H9 (cell line): Measurements from ENCODE around the gene LRCH1. TPM values are rescaled to one million over a fixed set of nuclear protein-coding genes. Genes with fewer than 3 reads are reported as not detected.

Source experiments
- DNase-seq: peaks from one replicate; pipeline ENCODE4 v3.0.0-alpha.2; 2017
- H2AFZ ChIP-seq: one replicate; pipeline ENCODE4 v1.6.1; 2013; ENCODE audit warnings: mild to moderate bottlenecking, low read length, control low read depth, moderate library complexity
- H2AK5ac ChIP-seq: 2 replicates; pipeline ENCODE4 v1.6.1; 2013; ENCODE audit warnings: low read length, control low read depth, mixed read lengths; ENCODE audit not compliant: insufficient read length
- H2BK120ac ChIP-seq: one replicate; pipeline ENCODE4 v1.6.1; 2013; ENCODE audit warnings: low read depth, mild to moderate bottlenecking, low read length, control low read depth, inconsistent platforms; ENCODE audit not compliant: poor library complexity, severe bottlenecking
- H2BK12ac ChIP-seq: 2 replicates; pipeline ENCODE4 v1.6.1; 2013; ENCODE audit warnings: low read length, control low read depth, mixed read lengths, low read depth; ENCODE audit not compliant: insufficient read length
- H2BK15ac ChIP-seq: 2 replicates; pipeline ENCODE4 v1.6.1; 2013; ENCODE audit warnings: low read depth, low read length, control low read depth
- H2BK20ac ChIP-seq: one replicate; pipeline ENCODE4 v1.6.1; 2013; ENCODE audit warnings: low read depth, mild to moderate bottlenecking, low read length, control low read depth, inconsistent platforms; ENCODE audit not compliant: poor library complexity, severe bottlenecking
- H2BK5ac ChIP-seq: 2 replicates; pipeline ENCODE4 v1.6.1; 2013; ENCODE audit warnings: low read length, control low read depth, mixed read lengths; ENCODE audit not compliant: insufficient read length
- H3K14ac ChIP-seq: 2 replicates; pipeline ENCODE4 v1.6.1; 2013; ENCODE audit warnings: low read length, control low read depth; ENCODE audit not compliant: insufficient read depth
- H3K18ac ChIP-seq: 2 replicates; pipeline ENCODE4 v1.6.1; 2013; ENCODE audit warnings: low read depth, mild to moderate bottlenecking, mixed read lengths, low read length, control low read depth; ENCODE audit not compliant: insufficient read length
- H3K23ac ChIP-seq: 2 replicates; pipeline ENCODE4 v1.6.1; 2013; ENCODE audit warnings: low read length, control low read depth, mixed read lengths, low read depth; ENCODE audit not compliant: insufficient read length
- H3K23me2 ChIP-seq: 2 replicates; pipeline ENCODE4 v1.6.1; 2013; ENCODE audit warnings: low read depth, mild to moderate bottlenecking, mixed read lengths, low read length, control low read depth; ENCODE audit not compliant: insufficient read length, poor library complexity, severe bottlenecking
- H3K27ac ChIP-seq: 2 replicates; pipeline ENCODE4 v1.5.1; 2013; ENCODE audit warnings: low read length, control low read depth, mixed read lengths, low read depth; ENCODE audit not compliant: insufficient read length
- H3K27me3 ChIP-seq: 2 replicates; pipeline ENCODE4 v1.6.1; 2013; ENCODE audit warnings: low read length, control low read depth, inconsistent platforms; ENCODE audit not compliant: insufficient read depth
- H3K4ac ChIP-seq: 2 replicates; pipeline ENCODE4 v1.6.1; 2013; ENCODE audit warnings: low read depth, mild to moderate bottlenecking, control low read depth, inconsistent platforms, low read length, moderate library complexity
- H3K4me1 ChIP-seq: 2 replicates; pipeline ENCODE4 v1.6.1; 2013; ENCODE audit warnings: low read length, control low read depth, inconsistent platforms; ENCODE audit not compliant: insufficient read depth
- H3K4me2 ChIP-seq: 2 replicates; pipeline ENCODE4 v1.6.1; 2013; ENCODE audit warnings: low read length, control low read depth, mixed read lengths; ENCODE audit not compliant: insufficient read length, insufficient read depth
- H3K56ac ChIP-seq: 2 replicates; pipeline ENCODE4 v1.6.1; 2013; ENCODE audit warnings: low read depth, mild to moderate bottlenecking, mixed read lengths, low read length, control low read depth; ENCODE audit not compliant: insufficient read length
- H3K79me1 ChIP-seq: 2 replicates; pipeline ENCODE4 v1.6.1; 2013; ENCODE audit warnings: low read depth, mild to moderate bottlenecking, moderate library complexity, low read length, control low read depth, inconsistent platforms; ENCODE audit not compliant: insufficient read depth, poor library complexity, severe bottlenecking
- H3K79me2 ChIP-seq: 2 replicates; pipeline ENCODE4 v1.6.1; 2013; ENCODE audit warnings: low read length, control low read depth, inconsistent platforms; ENCODE audit not compliant: insufficient read depth
- H3K9ac ChIP-seq: 2 replicates; pipeline ENCODE4 v1.6.1; 2013; ENCODE audit warnings: low read length, control low read depth, mixed read lengths; ENCODE audit not compliant: insufficient read length; ENCODE audit errors: extremely low read depth
- H3K9me3 ChIP-seq: one replicate; pipeline ENCODE4 v1.6.1; 2013; ENCODE audit warnings: low read depth, low read length, inconsistent platforms; ENCODE audit not compliant: control insufficient read depth
- H3T11ph ChIP-seq: one replicate; pipeline ENCODE4 v1.6.1; 2013; ENCODE audit warnings: mild to moderate bottlenecking, low read length, control low read depth, inconsistent platforms
- H4K20me1 ChIP-seq: one replicate; pipeline ENCODE4 v1.6.1; 2013; ENCODE audit not compliant: control insufficient read depth, insufficient read length, insufficient read depth
- H4K5ac ChIP-seq: 2 replicates; pipeline ENCODE4 v1.6.1; 2013; ENCODE audit warnings: low read depth, mild to moderate bottlenecking, mixed read lengths, low read length, control low read depth; ENCODE audit not compliant: insufficient read length
- H4K8ac ChIP-seq: replicated peaks from 2 replicates; pipeline ENCODE4 v1.6.1; 2013; ENCODE audit warnings: low read length, control low read depth, mixed read lengths, low read depth; ENCODE audit not compliant: insufficient read length
- H4K91ac ChIP-seq: 2 replicates; pipeline ENCODE4 v1.6.1; 2013; ENCODE audit warnings: low read depth, mild to moderate bottlenecking, moderate library complexity, mixed read lengths, low read length, control low read depth; ENCODE audit not compliant: insufficient read length
- H3K27ac Mint-ChIP-seq, 3 experiments: 2 replicates in 2 of 3; 3 replicates in 1 of 3; pipeline ENCODE4 v1.8.0; 2020 to 2021; ENCODE audit warnings: mixed read lengths in 3 of 3, mild to moderate bottlenecking in 1 of 3, moderate library complexity in 1 of 3
- H3K27me3 Mint-ChIP-seq: 2 replicates; pipeline ENCODE4 v1.8.0; 2021; ENCODE audit warnings: low read depth, mild to moderate bottlenecking, moderate library complexity, mixed read lengths
- H3K36me3 Mint-ChIP-seq, 3 experiments: 2 replicates in 2 of 3; 3 replicates in 1 of 3; pipeline ENCODE4 v1.8.0; 2020 to 2021; ENCODE audit warnings: low read depth in 3 of 3, mixed read lengths in 3 of 3; ENCODE audit not compliant: insufficient read depth in 1 of 3
- H3K4me1 Mint-ChIP-seq, 2 experiments: 2 replicates each; pipeline ENCODE4 v1.8.0; 2020; ENCODE audit warnings: mixed read lengths in 2 of 2
- H3K4me3 Mint-ChIP-seq, 2 experiments: 2 replicates in 1 of 2; 3 replicates in 1 of 2; pipeline ENCODE4 v1.8.0; 2020 to 2021; ENCODE audit warnings: mild to moderate bottlenecking in 2 of 2, mixed read lengths in 2 of 2, moderate library complexity in 1 of 2
- H3K9me3 Mint-ChIP-seq, 2 experiments: 2 replicates in 1 of 2; 3 replicates in 1 of 2; pipeline ENCODE4 v1.8.0; 2020; ENCODE audit warnings: mild to moderate bottlenecking in 2 of 2, mixed read lengths in 2 of 2, moderate library complexity in 1 of 2
- WGBS: extraction: QIAGEN DNeasy Blood & Tissue Kit; methylation state at CpG from one replicate; pipeline ENCODE4 v1.1.7; 2013; ENCODE audit warnings: missing lambda C conversion rate, low lambda C conversion rate, mixed read lengths; ENCODE audit not compliant: insufficient read length; ENCODE audit errors: extremely low coverage; 5-methylcytosine and 5-hydroxymethylcytosine counted together
- total RNA-seq: library from RNA; stranded (reverse); gene quantifications from 2 replicates; pipeline ENCODE4 v1.2.1, GENCODE V29; 2021
- TF ChIP-seq, protein P1 (sequence below): fragments of 200-600 bp; sonication (generic); conservative IDR thresholded peaks from 3 replicates; pipeline ENCODE4 v1.8.0; 2021; ENCODE audit warnings: antibody characterized with exemption, mild to moderate bottlenecking

Gene LRCH1
- total RNA-seq, 1 experiment from 2014 or later = 8.0 TPM

DNA sequence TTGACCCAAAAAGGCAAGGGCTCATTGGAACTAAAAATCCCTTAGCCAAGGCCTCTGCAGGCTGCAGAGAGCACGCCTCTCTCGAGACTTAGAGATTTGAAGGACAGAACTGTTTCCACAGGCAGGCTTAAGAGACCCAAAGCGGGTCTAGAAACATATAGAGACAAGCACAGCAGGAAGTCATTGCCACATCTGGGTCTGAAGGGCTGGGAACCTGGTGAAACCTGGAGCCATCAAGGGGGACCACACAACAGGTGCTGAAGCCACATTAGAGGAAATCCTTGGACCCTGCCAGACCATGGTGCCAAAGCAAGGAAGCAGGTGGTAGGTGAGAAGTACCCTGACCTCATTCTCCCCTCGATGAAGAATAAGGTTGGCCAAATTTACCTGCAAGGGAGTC lies 33.8 kb upstream of the LRCH1 start:
- Histone ChIP-seq H2BK15ac (no peak overlapping the region), H4K91ac (no peak overlapping the region), H3K4me1 (peaks cover 2% of the 10 kb centered on the region; the same call in 1 of the 2 replicates), H2BK12ac (no peak overlapping the region), H3K23me2 (no peaks in the 10 kb centered on the region), H2AFZ (no peak overlapping the region), H3K56ac (no peak overlapping the region), H3K18ac (no peak overlapping the region), H4K5ac (no peak overlapping the region), H3K23ac (no peak overlapping the region), H3K9ac (no peak overlapping the region), H3K9me3 (no peaks in the 10 kb centered on the region), H3K27ac (no peak overlapping the region), H3K79me2 (no peaks in the 10 kb centered on the region), H3K14ac (no peak overlapping the region), H4K20me1 (no peaks in the 10 kb centered on the region), H2BK5ac (no peak overlapping the region), H3K79me1 (no peaks in the 10 kb centered on the region), H2BK20ac (no peak overlapping the region), H2BK120ac (no peak overlapping the region), H3T11ph (no peak overlapping the region), H3K27me3 (no peaks in the 10 kb centered on the region), H2AK5ac (no peak overlapping the region), H3K4me2 (no peak overlapping the region), H4K8ac (no peak overlapping the region), H3K4ac (no peak overlapping the region)
- Mint-ChIP-seq H3K4me3 (no peak overlapping the region), H3K4me1 (peaks cover 14 to 15% of the 10 kb centered on the region in 2 experiments), H3K9me3 (peaks cover 7 to 11% of the 10 kb centered on the region in 2 experiments), H3K27ac (no peak overlapping the region), H3K27me3 (no peaks in the 10 kb centered on the region), H3K36me3 (peaks cover 3 to 9% (median 7%) of the 10 kb centered on the region in 3 experiments; a peak in 6 of 7 replicates)
- DNase-seq = no peak
- no CpG with 5 or more reads among the region's 4 CpGs for WGBS
- TF ChIP-seq, protein P1, sequence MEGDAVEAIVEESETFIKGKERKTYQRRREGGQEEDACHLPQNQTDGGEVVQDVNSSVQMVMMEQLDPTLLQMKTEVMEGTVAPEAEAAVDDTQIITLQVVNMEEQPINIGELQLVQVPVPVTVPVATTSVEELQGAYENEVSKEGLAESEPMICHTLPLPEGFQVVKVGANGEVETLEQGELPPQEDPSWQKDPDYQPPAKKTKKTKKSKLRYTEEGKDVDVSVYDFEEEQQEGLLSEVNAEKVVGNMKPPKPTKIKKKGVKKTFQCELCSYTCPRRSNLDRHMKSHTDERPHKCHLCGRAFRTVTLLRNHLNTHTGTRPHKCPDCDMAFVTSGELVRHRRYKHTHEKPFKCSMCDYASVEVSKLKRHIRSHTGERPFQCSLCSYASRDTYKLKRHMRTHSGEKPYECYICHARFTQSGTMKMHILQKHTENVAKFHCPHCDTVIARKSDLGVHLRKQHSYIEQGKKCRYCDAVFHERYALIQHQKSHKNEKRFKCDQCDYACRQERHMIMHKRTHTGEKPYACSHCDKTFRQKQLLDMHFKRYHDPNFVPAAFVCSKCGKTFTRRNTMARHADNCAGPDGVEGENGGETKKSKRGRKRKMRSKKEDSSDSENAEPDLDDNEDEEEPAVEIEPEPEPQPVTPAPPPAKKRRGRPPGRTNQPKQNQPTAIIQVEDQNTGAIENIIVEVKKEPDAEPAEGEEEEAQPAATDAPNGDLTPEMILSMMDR = no peak
